Heart right ventricle (tissue), 16 donors: Measurements from ENCODE around the gene OR52E5. TPM values are rescaled to one million over a fixed set of nuclear protein-coding genes. Genes with fewer than 3 reads are reported as not detected.

Source experiments
- ATAC-seq, 8 donors: fragments of 200-7000 bp; cut with Tn5 transposase; one replicate each; pipeline ENCODE4 v1.9.1; 2020; ENCODE audit warnings: mild to moderate bottlenecking in 8 of 8, moderate library complexity in 8 of 8, moderate number of reproducible peaks in 1 of 8
- DNase-seq, 2 donors: peaks; one replicate each; pipeline ENCODE4 v3.0.0-alpha.2; 2020
- H3K27ac ChIP-seq, 10 donors: fragments of 200-600 bp; sonication (generic) in 2 of 10; one replicate each; pipeline versions ENCODE4 v1.5.0 to v1.8.0; 2020 to 2022; ENCODE audit warnings: mild to moderate bottlenecking in 3 of 10
- H3K27me3 ChIP-seq, 7 donors: fragments of 200-600 bp; one replicate each; pipeline ENCODE4 v1.8.0; 2021 to 2022; ENCODE audit warnings: mild to moderate bottlenecking in 2 of 7
- H3K36me3 ChIP-seq, 9 donors: fragments of 200-600 bp; sonication (generic) in 1 of 9; one replicate each; pipeline versions ENCODE4 v1.5.0 to v1.8.0; 2020 to 2022; ENCODE audit warnings: mild to moderate bottlenecking in 2 of 9
- H3K4me1 ChIP-seq, 9 donors: fragments of 200-600 bp; sonication (generic) in 1 of 9; one replicate each; pipeline versions ENCODE4 v1.5.0 to v1.8.0; 2020 to 2022; ENCODE audit warnings: mild to moderate bottlenecking in 4 of 9
- H3K4me3 ChIP-seq, 10 donors: fragments of 200-600 bp; sonication (generic) in 2 of 10; one replicate each; pipeline versions ENCODE4 v1.5.0 to v1.8.0; 2020 to 2022; ENCODE audit warnings: mild to moderate bottlenecking in 7 of 10, moderate library complexity in 2 of 10
- H3K9me3 ChIP-seq, 11 donors: fragments of 200-600 bp in 10 of 11; sonication (generic) in 2 of 11; one replicate each; pipeline versions ENCODE4 v1.5.0 to v1.8.0; 2013 to 2022; ENCODE audit warnings: mild to moderate bottlenecking in 2 of 11, control low read depth in 1 of 11, moderate library complexity in 1 of 11
- WGBS, 2 donors: extraction: QIAGEN DNeasy Blood & Tissue Kit; methylation state at CpG; one replicate each; pipeline ENCODE4 v1.1.7; 2013; ENCODE audit warnings: inconsistent platforms in 1 of 2; 5-methylcytosine and 5-hydroxymethylcytosine counted together
- intact Hi-C, 10 donors: fragments of 100-400 bp; cut with DNase I; formaldehyde crosslinking; loops; one replicate each; pipeline versions ENCODE4 v1.11.1 to v1.14.2; 2022
- polyA plus RNA-seq, 2 donors: library from polyadenylated mRNA; stranded (reverse); fragments of 200-250 nt; gene quantifications; one replicate each; pipeline ENCODE4 v1.2.3, GENCODE V29; 2013
- total RNA-seq, 10 donors: library from RNA; stranded (reverse); fragmentation: NEBNext Ultra II Directional in 3 of 10; extraction: Animal tissue kit (Norgen Biotek cat#: 25700) in 3 of 10; gene quantifications; one replicate each; pipeline versions ENCODE4 v1.2.1 to v1.2.4, GENCODE V29; 2021 to 2023
- TF ChIP-seq, protein P1 (sequence below), 9 donors: fragments of 200-600 bp; sonication (generic) in 2 of 9; IDR thresholded peaks; one replicate each; pipeline versions ENCODE4 v1.5.0 to v1.8.0; 2021 to 2022; ENCODE audit warnings: antibody characterized with exemption in 9 of 9, mild to moderate bottlenecking in 5 of 9, moderate library complexity in 1 of 9
- donor health status: Arrhythmogenic right ventricular cardiomyopathy.
- donor health status: ischemic (EF 13 %, LVEDD 7.1; RV severe dilation, severe dysfunction).
- donor health status: healthy with polysubstance abuse.
- donor health status: DM: no; HTN: yes; CAD: no.
- donor health status: DM: no; HTN: no; CAD: no.
- donor health status: ischemic (EF 25% LVEDD 6.9; RV normal size, moderate dysfunction).
- donor health status: ischemic (EF 25% LVEDD 5.7; RV mildly dilated, moderate dysfunction).
- donor health status: healthy.
- donor health status: DM: yes; HTN: yes; CAD: no.
- donor health status: Ischemic cardiomyopathy.
- donor health status: ischemic (EF 35%, LVEDD 5.7; RV mildly dilated, moderate dysfunction).
- donor health status: nonischemic (EF 11% LVEDD 7.7; RV severe dilation, severe dysfunction).
- donor health status: DM: yes; HTN: yes; CAD: no.
- donor health status: PGD.
- donor health status: ischemic (EF 29% LVEDD 5.4; RV normal size, mild dysfunction).
- donor health status: nonischemic (EF 23%, LVEDD 6.1; RV moderate dilation, normal function).

The OR52E5 gene
- total and polyA plus RNA-seq, 12 donors: not detected

DNA sequence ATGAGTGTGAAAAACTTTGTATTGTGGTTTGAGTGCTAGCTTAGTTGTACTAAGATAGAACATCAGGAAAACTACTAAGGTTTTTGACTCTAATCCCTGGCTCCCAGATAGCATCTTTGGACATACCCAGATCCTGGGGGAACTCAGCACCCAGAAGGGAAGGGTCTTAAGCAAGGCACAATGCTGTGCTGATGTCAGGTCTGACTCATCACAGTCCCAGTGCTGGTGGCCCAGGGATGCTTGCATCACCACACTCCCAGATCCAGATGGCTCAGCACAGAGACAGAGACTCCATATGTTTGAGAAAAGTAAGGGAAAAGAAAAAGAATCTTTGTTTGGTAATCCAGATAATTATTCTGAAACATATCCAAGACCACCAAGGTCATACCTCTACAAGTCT, 30.8 kb downstream of the OR52E5 start:
- no peaks in the 10 kb centered on the region for H3K27me3 ChIP-seq
- TF ChIP-seq, protein P1, sequence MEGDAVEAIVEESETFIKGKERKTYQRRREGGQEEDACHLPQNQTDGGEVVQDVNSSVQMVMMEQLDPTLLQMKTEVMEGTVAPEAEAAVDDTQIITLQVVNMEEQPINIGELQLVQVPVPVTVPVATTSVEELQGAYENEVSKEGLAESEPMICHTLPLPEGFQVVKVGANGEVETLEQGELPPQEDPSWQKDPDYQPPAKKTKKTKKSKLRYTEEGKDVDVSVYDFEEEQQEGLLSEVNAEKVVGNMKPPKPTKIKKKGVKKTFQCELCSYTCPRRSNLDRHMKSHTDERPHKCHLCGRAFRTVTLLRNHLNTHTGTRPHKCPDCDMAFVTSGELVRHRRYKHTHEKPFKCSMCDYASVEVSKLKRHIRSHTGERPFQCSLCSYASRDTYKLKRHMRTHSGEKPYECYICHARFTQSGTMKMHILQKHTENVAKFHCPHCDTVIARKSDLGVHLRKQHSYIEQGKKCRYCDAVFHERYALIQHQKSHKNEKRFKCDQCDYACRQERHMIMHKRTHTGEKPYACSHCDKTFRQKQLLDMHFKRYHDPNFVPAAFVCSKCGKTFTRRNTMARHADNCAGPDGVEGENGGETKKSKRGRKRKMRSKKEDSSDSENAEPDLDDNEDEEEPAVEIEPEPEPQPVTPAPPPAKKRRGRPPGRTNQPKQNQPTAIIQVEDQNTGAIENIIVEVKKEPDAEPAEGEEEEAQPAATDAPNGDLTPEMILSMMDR (IDR thresholded peaks at IDR 0.05): no peak
- DNase-seq: no peak
- no peaks in the 10 kb centered on the region for H3K36me3 ChIP-seq
- intact Hi-C loops: no loop called here
- H3K9me3 ChIP-seq: peaks cover 0 to 52% (median 0%) of the 10 kb centered on the region in 11 donors
- no peak for ATAC-seq
- no peaks in the 10 kb centered on the region for H3K4me1 ChIP-seq
- H3K27ac ChIP-seq: no peak overlapping the region
- no peak overlapping the region for H3K4me3 ChIP-seq

DNA sequence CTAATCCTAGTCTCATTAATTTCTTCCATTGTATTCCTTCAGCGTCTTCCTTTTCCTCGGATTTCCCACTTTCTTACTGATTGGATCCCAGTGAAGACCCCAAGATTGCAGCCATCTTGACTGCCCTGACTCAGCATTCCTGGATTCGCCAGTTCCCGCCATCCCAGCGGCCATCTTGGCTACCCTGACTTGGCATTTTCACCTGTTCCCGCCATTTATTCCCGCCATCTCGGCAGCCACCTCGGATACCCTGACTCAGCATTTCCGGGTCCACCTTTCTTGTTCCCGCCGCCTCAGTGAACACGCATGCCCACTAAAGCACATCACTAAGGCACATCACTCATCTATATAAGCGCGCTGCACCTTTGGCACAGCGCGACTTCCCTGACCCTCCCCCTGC, 35.3 kb downstream of the OR52E5 start:
- Histone ChIP-seq H3K4me3 (no peak overlapping the region), H3K9me3 (peaks cover 0 to 57% (median 0%) of the 10 kb centered on the region in 11 donors), H3K36me3 (no peaks in the 10 kb centered on the region), H3K4me1 (no peaks in the 10 kb centered on the region), H3K27ac (no peak overlapping the region), H3K27me3 (no peaks in the 10 kb centered on the region)
- WGBS, 2 donors: 95% methylated on average over 17 of the region's 17 CpGs
- ATAC-seq (no peak), DNase-seq (no peak)
- TF ChIP-seq, protein P1 (IDR thresholded peaks at IDR 0.05): no peak
- intact Hi-C loops: no loop called here

DNA sequence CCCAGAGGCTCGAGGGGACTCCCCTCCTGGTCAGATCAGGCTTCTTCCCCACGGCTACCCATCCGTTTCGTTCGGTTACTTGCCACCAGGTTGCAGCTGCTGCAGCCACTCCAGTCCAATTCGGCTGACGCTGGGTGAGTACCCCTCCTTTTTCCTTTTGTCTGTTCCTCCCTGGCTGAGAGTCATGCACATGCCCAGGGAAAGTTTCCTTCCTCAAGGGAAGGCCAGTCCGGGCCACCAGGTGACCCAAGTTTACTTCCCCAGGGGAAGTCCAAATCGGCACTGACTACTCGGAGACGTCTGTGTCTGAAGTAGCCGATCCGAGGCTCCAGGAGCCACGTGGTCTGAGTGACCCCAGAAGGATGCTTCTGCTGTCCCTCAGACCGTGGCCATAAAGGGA, 35.8 kb downstream of the OR52E5 start:
- ATAC-seq: no peak
- H3K4me3 ChIP-seq: no peak overlapping the region
- no peaks in the 10 kb centered on the region for H3K27me3 ChIP-seq
- H3K27ac ChIP-seq: no peak overlapping the region
- TF ChIP-seq, protein P1 (IDR thresholded peaks at IDR 0.05): no peak
- peaks cover 0 to 54% (median 0%) of the 10 kb centered on the region in 11 donors for H3K9me3 ChIP-seq
- intact Hi-C loops: no loop called here
- 85 to 89% methylated on average over 15 of the region's 15 CpGs for WGBS, 2 donors
- no peaks in the 10 kb centered on the region for H3K4me1 ChIP-seq
- no peaks in the 10 kb centered on the region for H3K36me3 ChIP-seq
- no peak for DNase-seq

DNA sequence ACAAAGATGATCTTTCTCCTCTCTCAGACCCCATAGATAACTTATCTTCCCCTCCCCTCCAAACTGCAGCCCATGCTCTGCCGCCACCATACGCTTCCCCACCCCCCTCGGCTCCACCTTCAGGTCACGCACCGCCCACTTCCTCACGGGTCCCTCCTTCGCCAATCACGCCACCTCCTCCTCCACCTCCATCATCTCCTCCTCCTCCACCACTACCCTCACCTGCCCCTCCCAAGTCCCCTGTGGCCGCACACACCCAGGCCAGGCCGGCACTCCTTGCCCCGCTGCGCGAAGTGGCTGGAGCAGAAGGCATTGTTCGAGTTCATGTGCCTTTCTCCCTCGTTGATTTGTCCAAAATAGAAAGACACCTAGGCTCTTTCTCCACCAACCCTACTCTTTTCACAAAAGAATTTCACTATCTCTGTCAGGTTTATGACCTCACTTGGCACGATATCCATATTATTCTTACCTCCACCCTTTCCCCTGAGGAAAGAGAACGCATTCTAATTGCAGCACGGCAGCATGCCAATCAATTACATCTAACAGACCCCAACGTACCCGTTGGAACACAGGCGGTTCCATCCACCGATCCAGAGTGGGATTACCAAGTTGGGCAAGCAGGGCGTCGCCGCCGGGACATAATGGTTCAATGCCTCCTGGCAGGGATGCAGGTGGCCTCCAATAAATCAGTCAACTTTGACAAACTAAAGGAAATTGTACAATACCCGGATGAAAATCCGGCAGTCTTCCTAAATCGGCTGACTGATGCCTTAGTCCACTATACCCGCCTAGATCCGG, 36.8 kb downstream of the OR52E5 start:
- no peak for DNase-seq
- ATAC-seq: no peak
- no peak overlapping the region for H3K4me3 ChIP-seq
- H3K4me1 ChIP-seq: no peaks in the 10 kb centered on the region
- peaks cover 0 to 45% (median 0%) of the 10 kb centered on the region in 11 donors for H3K9me3 ChIP-seq
- no peaks in the 10 kb centered on the region for H3K36me3 ChIP-seq
- TF ChIP-seq, protein P1 (IDR thresholded peaks at IDR 0.05): no peak
- H3K27me3 ChIP-seq: no peaks in the 10 kb centered on the region
- intact Hi-C loops: no loop called here
- WGBS, 2 donors: 90 to 91% methylated on average over 31 of the region's 31 CpGs
- H3K27ac ChIP-seq: no peak overlapping the region
